DMS79 (cell line): Measurements from ENCODE around the gene SCOC.
"Not testable (repeated sequence)": the region's sequence is repeated elsewhere in the genome, so short reads cannot be mapped to it uniquely, and the experiment has no call there.

Source experiments
- DNase-seq: peaks from one replicate; lab custom pipeline; 2025; lab: John Stamatoyannopoulos, UW

SCOC gene

GRCh38 chr4:140361099-140361498 is 12.3 kb upstream of the SCOC start:
- no peak for DNase-seq

GRCh38 chr4:140363051-140363450 is 10.4 kb upstream of the SCOC start:
- no peak for DNase-seq

GRCh38 chr4:140363558-140363957 is 9.9 kb upstream of the SCOC start:
- peak; percentile 69 for DNase-seq

DNA sequence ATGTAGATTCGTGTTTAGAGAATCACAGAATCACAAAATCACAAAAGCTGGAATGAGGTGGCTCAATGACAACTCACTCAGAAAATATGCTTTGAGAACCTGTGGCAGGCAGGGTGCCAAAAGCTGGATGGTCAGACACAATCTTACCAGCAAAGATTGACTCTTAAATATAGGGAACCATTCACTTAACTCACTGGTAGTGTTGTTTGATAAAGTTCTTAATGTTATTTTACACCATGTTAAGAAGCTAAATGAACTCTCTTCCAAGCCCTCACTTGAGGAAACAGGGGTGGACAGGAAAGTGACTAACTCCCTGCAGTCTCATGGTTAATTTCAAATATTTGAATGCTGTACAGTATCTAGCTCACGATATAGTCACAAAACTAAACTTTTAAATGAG is 5.7 kb upstream of the SCOC start:
- DNase-seq, result no peak

- DNase-seq, result no peak
Observed at GRCh38 chr4:140368686-140369085, 4.8 kb upstream of the SCOC start.

DNA sequence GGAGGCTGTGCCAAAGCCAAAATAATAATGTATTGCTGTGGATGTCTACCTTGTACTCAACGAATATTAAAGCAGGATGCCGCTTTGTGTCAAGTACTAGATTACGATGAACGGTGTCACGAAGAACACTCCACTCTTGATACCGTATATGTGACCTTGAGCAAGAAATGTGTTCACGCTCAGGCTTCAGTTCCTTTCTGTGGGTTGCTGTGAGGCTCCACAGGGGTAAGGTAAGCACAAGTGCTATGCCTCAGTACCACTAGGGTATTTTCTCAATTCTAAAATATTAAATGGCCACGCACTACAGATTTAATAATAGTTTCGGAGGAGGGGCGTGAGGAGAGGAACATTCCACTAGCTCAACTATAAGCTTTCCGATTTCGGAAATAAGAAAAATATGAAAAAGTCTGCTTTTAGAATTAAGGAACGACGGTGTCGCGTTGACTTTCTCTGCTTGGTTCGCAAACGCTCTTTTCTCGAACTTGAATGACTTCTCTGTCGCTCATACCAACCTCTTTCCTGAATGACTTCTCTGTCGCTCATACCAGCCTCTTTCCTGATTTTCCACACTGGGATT is 607 bp upstream of the SCOC start:
- DNase-seq, result peak; percentile 5

DNA sequence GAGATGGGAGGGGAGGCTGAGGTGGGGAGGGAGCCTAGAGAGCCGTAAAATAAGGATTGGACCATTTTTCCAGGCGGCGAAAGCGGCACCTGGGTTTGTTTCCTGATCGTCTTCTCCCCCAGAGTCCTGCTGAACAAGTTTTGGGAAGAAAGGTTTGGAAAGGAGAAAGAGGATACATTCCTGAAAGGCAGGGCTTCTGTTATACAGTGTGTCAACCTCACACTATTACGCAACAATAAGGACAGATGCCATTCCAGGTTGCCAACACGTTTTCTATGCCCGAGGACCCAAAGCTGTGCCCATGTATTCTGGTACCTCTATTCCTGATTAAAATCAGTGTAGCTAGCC is 658 bp downstream of the SCOC start:
- DNase-seq, result no peak

- no peak for DNase-seq
Observed at GRCh38 chr4:140382732-140383131, 9.3 kb downstream of the SCOC start.

- DNase-seq, result no peak
Observed at GRCh38 chr4:140388015-140388414, 14.6 kb downstream of the SCOC start.

DNA sequence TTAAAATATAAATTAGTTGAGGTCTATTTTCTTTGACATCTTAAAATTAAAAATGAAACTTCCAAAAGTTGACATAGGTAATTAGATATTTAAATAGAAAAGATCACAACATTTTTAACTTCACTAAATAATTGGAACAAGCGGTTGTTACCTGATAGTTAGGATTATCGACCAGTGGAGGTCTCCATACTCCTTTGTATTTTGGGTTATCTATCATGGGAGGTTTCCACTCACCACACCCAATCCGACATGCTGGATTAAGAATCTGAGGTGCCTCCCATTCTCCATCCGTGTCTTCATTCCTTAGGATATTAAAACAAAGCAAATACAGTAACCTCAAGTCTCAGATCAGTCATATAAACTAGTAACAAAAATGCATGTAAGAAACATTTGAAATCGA is 22.2 kb downstream of the SCOC start:
- DNase-seq, result no peak

- DNase-seq, result no peak
Observed at GRCh38 chr4:140400111-140400510, 26.7 kb downstream of the SCOC start.

DNA sequence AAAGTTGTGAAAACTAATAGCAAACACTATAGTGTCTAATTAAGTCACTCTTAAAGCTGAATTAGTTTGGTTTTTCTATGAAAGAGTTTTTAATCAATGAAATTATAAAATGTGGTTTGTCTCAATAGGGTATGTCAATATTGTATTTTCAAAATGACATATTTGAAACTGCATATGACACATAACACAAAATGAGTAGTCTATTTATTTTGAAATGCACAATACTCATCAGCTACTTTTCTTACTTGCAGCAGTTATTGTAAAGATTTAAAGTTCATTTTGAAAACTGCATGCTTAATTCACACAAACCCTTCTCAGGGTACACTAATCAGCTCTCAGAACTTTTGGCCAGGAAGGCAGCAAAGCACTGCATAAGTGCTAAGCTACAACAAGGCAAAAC is 32.8 kb downstream of the SCOC start:
- no peak for DNase-seq

- DNase-seq, result no peak
Observed at GRCh38 chr4:140408974-140409373, 35.5 kb downstream of the SCOC start.

DNA sequence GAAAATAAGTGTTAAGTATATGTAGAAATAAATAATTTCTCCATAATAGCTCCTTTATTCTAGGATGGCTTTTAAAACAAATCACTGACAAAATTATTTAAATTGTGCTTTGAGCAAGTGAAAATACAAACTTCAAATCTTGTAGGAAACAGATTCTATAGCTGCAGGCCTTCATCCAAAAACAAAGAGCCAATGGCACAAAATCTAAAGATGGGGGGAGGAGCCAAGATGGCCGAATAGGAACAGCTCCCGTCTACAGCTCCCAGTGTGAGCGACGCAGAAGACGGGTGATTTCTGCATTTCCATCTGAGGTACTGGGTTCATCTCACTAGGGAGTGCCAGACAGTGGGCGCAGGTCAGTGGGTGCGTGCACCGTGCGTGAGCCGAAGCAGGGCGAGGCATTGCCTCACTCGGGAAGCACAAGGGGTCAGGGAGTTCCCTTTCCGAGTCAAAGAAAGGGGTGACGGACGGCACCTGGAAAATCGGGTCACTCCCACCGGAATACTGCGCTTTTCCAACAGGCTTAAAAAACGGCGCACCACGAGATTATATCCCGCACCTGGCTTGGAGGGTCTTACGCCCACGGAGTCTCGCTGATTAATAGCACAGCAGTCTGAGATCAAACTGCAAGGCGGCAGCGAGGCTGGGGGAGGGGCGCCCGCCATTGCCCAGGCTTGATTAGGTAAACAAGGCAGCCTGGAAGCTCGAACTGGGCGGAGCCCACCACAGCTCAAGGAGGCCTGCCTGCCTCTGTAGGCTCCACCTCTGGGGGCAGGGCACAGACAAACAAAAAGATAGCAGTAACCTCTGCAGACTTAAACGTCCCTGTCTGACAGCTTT is 39.9 kb downstream of the SCOC start:
- DNase-seq, result not testable (repeated sequence)

- no peak for DNase-seq
Observed at GRCh38 chr4:140423106-140423505, 49.7 kb downstream of the SCOC start.

GRCh38 chr4:140426610-140427105 is 53.2 kb downstream of the SCOC start:
- no peak for DNase-seq

- peak; percentile 26 for DNase-seq
Observed at GRCh38 chr4:140427106-140427918, 53.9 kb downstream of the SCOC start, which contains the start of gene CLGN. Gene CLGN, minus strand, starts transcription at chr4:140427648. Its CDS starts 14,570 bp downstream, at chr4:140413078.

- no peak for DNase-seq
Observed at GRCh38 chr4:140427919-140428471, 54.5 kb downstream of the SCOC start.
